ENCODE data around the gene SORCS3. TPM values are rescaled to one million over a fixed set of nuclear protein-coding genes. Genes with fewer than 3 reads are reported as not detected.
A peak's percentile ranks its signal among the peaks of the same experiment; 100 is the strongest.

Gene SORCS3
- total RNA-seq, 1 donor from 2014 or later, result 0.39 TPM

DNA sequence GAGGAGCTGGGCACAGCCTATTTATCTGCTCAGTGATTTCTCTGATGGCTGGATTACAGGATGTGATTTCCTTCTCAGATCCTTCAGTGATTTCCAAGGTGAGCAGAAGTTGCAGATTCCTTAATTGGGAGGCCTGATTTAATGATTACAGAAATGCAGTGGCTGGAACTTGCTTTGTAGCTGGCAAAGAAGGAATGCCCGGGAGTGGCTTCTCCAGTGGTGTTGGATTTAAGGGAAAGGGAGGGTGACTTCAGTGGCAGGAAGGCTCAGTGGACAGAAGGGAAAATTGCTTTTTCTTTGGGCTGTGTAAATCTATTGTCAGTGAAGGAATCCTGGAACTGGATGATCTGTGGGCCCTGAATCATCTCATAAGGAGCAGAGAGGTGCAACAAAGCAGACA, 5.1 kb downstream of the SORCS3 start:
- no peak for DNase-seq

- no peak for DNase-seq
Measured at GRCh38 chr10:104648421-104648820, 7.3 kb downstream of the SORCS3 start.

GRCh38 chr10:104650072-104650471, 9.0 kb downstream of the SORCS3 start:
- no peak for DNase-seq

- no peak for DNase-seq
Measured at GRCh38 chr10:104650635-104651331, 9.7 kb downstream of the SORCS3 start.

GRCh38 chr10:104657036-104657435, 15.9 kb downstream of the SORCS3 start:
- DNase-seq, result no peak

- peak; percentile 15 for DNase-seq
Measured at GRCh38 chr10:104657457-104657856, 16.4 kb downstream of the SORCS3 start.

DNA sequence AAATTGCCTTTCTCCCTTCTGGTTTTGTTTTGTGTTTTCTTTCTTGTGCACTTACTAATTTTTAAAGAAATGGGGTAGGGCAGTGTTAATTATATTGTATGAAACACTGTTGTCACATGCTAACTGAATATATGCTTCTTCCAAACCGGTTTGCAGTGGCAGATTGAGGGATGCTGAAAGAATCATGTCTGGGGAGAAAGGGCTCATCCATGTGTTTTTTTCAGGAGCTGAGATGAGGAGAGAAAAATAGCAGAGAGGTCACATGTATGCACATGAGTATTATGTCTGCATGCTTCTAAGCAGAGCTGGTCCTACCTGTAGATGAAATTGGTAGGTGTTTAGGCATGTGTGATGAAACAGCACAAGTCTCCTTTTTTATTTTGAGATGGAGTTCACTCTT, 17.0 kb downstream of the SORCS3 start:
- no peak for DNase-seq

DNA sequence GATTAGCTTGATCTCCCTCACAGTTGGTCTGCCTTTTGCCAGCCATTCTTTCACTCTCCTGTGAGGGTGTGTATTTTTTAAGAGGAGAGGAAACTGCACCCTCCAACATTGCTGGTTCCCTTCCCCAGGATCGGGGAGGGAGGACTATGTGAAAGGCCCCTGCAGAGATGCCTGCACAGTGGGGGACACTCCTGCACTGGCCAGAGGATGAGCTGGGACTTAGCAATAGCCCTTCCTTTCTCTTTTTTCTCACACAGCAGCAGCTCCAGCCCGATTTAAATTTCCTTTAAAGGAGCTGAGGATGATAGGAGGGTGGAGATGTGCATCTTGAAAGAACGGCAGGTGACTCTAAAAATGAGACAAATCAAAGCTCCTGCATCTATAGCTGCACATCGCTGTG, 18.7 kb downstream of the SORCS3 start:
- DNase-seq, result no peak

DNA sequence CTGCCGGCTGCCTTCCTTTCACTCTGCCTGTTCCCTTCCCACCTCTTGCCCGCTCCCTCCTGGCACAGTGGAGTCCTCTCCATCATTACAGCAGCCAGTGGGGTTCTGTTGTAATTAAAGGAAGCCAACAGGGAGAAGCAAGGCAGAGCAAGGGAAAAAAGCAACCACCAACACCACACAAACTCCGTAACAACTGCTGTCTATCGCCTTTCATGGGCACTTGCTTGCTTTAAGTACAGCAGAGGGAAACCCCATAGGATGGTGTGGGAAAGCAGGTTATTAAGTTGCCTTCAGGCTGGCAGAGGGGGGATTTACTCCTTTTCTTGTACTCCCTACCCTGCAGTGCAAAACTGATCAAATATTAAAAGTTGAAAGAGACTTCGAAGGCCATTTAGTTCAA, 22.0 kb downstream of the SORCS3 start:
- DNase-seq, result no peak

- DNase-seq, result no peak
Measured at GRCh38 chr10:104663563-104663962, 22.5 kb downstream of the SORCS3 start.

DNA sequence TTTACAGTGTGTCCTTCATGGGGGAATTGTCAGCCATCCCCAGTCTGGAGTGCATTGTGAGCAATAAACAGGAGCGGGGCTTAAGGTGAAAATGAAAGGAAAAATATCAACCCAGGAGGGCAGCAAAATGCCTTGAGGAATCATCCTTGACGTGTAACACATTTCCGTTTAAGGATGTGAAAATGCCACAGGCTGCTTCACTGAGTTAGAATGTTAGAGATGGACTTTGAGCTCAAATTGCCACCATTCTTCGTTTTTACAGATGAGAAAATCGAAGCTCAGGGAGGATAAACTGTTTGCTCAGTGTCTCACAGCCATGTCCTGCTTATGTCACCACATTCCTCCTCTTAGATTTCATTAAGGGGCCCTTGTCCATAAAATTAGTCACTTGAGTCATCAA, 23.1 kb downstream of the SORCS3 start:
- DNase-seq, result no peak

- no peak for DNase-seq
Measured at GRCh38 chr10:104665174-104665573, 24.1 kb downstream of the SORCS3 start.

- no peak for DNase-seq
Measured at GRCh38 chr10:104666106-104666505, 25.0 kb downstream of the SORCS3 start.

- DNase-seq, result no peak
Measured at GRCh38 chr10:104676874-104677273, 35.8 kb downstream of the SORCS3 start.

- no peak for DNase-seq
Measured at GRCh38 chr10:104678658-104679057, 37.6 kb downstream of the SORCS3 start.

DNA sequence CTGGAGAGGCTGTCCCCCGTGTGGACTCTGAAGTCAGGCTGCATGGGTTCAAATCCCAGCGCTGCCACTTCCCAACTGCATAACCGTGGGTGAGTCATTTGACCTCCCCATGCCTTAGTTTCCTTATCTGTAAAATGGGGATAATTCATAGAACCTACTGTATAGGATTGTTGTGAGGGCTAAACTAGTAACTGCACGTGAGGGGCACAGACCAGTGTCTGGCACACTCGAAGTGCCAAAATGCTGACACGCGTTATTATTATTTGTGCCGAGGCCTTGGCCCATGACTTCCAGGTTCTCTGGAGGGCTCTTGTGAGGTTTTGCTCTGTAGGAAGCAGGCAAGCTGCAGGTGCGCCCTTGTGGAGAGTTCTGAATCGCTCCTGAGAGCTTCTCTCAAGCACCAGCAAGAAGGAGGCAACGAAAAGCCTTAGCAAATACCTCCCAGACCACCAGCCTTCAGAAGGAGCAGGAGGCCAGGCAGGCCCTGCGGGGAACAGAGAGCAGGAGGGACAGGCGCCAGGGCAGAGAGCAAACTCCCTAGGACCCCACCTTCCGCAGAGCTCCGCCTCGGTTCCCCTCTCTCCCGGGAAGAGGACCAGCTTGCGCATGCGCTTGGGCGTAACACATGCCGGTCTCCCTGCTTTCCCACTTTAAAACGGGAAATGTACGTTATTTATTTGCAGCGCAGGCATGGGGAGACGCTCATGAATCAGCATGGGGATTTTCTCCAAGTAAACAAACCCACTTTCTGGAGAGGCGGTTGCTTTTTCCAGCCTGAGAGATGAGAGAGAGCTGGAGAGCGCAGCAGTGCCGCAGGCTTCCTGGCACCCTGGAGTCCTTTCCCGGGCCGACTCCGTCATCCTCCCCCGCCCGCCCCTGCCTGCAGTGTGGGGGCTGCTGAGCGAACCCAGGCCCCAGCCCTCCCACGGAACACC, 39.6 kb downstream of the SORCS3 start:
- peak; percentile 10 for DNase-seq

DNA sequence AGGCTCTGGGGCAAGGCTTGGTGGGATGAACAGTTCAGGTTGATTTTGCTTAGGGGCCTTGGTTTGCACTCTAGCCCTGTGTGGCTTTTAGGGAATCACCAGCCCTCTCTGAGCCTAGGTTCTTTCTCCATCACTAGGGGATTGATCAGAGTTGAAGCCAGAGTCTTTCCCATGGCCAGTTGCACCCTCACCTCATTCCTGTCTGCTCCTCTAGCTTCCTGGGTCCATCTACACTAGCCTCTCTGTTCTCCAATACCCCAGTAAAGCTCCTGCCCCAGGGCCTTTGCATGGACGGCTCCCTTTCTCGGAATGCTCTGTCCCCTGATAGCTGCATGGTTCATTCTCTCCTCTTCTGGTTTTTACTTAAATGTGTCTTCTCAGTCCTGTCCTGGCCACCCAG, 40.4 kb downstream of the SORCS3 start:
- DNase-seq, result no peak

GRCh38 chr10:104683567-104683966, 42.5 kb downstream of the SORCS3 start:
- no peak for DNase-seq

DNA sequence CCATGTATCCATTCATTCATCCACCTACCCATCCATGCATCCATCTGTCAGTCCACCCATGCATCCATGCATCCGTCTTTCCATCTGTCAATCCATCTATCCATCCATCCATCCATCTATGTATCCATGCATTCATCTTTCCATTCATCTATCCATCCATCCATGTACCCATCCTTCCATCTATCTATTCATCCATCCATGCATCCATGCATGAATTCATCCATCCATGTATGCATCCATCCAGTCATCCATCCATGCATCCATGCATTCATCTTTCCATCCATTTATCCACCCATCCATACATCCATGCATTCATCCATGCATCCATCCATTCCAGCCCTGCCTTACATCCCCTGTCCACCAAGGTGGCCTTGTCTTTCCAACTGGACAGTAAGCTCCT, 45.7 kb downstream of the SORCS3 start:
- DNase-seq, result no peak

DNA sequence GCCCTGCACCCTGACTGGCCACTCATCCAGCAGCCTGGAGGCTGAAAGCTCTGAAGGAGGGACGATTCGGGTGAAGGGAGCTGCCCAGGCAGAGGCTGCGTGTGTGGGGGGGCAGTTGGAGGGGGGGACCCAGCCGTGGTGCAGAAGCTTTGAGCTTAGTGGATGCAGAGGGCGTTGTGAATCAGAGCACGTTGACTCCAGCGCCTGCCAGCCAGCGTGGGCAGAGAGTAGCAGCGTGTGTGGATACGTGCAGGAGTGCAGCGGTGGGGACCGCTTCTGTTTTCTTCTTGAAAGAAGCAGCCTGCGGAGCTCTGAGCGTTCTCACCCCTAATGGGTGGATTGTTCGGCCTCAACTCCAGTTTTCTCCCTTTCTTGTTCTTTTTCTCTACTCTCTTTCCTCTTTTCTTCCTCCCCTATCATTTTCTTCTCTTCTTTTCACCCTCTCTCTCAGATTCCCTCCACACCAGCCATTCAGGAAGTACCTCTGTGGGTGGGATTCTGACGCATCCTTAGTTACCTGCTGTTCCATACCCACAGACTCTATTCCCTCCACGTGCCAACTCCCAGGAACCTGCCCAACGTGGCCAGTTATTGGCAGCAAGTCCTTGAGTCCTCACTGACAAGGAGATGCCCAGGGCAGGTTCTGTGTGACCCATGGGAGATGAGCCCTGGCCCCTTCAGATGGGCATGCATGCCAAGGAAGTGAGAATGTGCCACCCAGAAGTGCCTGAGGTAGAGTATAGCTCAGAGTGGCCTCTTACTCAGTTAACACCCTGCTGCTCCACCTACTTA, 47.4 kb downstream of the SORCS3 start:
- DNase-seq, result no peak

DNA sequence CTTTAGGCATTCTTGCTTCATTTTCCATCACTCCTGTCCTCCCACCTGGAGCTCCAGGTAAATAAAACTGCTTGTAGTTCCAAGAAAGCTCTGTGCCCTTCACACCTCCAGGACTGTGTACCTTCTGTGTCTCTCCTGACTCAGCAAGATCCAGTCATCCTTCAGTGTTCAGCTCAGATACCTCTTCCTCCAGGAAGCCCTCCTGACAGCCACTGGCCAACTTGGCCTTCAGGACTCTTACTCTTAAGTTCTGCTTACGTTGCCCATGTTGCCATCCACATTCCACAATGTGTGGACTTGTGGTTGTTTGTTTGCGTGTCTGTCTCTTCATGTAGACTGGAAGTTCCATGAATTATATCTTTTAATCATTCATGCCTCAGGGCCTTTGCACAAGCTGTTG, 48.0 kb downstream of the SORCS3 start:
- no peak for DNase-seq

DNA sequence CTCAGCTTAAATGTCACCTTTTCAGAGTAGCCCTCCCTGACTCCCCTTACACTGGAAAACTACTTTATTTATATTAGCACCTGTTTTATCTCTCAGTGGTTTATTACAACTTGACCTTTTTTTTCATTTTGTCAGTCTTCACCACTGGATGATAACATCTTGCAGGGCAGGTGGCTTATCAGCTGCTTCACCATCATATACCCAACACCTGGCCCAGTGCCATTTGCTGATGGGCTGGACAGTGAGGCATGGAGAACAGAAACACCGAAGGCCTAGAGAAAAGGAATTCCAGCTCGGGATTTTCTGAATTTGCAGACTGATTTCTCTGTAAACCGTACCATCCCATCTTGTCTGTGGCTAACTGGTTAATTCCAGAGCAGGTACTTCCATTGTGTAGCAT, 48.5 kb downstream of the SORCS3 start:
- no peak for DNase-seq

GRCh38 chr10:104690101-104690500, 49.0 kb downstream of the SORCS3 start:
- no peak for DNase-seq
